Measurements from ENCODE around the gene IQCE.

IQCE gene

GRCh38 chr7:2637066-2637471 lies 78.3 kb downstream of the IQCE start:
- no peak for DNase-seq

DNA sequence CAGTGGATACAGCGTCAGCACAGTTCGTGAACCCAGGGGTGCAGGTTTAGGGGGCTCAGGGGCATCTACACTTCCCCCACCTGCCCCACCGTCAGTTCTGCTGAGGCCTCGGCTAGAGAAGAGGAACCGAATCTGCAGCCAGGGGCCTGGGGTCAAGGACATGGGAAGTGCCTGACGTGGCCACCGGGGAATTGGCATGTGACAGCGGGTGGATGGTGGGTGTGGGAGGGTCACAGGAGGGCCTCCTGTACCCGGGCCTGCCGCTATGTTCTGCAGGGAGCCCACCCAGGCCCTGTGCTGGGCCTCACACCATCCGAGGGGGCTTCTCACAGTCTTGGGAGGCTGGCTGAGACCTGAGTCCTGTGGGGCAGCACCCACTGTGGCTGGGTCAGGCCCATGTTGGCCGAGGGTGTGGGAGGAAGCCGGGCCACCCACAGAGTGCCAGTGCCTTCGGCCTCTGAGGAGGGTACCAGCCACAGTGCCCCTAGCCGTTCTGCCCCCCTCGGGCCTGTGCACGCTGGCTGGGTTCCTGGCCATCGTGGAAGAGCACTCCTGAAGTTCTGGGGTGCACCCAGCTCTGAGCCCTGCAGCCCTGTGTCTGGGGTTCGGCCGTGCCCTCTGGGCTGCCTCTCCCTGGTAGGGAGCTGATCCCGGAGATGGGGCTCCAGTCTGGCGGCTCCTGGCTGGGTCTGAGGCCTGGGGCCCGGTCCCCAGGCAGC lies 78.9 kb downstream of the IQCE start:
- DNase-seq: no peak

GRCh38 chr7:2638224-2638991 lies 79.6 kb downstream of the IQCE start:
- DNase-seq: no peak

GRCh38 chr7:2639181-2639681 lies 80.5 kb downstream of the IQCE start:
- DNase-seq: no peak

DNA sequence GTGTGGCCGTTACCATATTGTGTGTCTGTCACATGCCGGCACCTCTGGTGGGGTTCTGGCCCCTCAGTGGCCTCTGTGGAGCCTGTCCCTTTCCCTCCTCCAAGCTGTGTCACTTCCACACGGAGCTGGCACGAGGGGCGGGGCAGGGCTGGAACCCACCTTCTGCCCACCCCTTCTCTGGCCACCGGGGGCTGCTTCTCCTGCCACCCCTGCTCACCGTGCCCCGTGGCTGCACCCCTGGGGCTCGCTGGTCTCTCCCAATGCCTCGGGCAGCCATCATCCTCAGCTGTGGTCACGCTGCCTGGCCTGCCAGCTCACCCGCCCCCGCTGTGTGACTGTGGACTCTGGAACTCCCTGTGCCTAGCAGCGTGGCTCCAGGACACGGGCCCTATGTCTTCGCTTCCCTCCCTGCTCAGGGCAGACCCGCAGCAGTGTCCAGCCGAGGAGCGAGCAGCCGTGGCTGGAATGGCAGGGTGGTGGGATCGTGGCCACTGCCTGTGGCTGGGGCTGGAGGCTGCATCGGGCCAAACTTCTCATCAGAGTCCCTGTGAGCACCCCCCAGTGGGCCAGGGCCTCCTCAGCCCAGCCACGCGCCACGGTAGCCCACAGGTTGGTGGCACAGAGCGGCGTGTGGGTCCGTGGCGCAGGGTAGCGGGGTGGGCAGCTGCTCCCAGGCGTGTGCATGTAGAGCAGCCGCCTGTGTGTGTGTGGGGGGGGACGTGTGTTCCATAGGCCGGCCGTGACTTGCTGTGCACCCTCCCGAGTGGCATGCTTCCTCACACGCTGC lies 81.1 kb downstream of the IQCE start:
- DNase-seq: no peak

DNA sequence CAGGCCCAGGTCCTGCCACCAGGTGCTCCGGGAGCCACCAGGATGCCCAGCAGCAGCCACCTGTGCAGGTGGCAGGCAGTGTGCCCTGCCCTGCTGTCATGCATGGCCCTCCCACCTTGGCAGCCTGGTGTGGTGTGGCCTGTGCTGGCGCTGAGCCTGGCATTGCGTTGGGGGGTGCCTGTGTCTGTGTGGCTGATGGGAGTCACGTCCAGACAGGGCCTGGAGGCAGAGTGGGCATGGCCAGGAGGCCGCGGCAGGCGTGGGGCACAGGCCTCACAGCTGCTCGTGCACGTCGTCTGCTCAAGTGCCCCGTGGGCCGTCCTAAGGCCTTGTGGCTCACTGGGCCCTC lies 81.7 kb downstream of the IQCE start:
- no peak for DNase-seq

- no peak for DNase-seq
Measured at GRCh38 chr7:2640846-2641316, 82.1 kb downstream of the IQCE start.

- DNase-seq: no peak
Measured at GRCh38 chr7:2641406-2642393, 82.9 kb downstream of the IQCE start.

DNA sequence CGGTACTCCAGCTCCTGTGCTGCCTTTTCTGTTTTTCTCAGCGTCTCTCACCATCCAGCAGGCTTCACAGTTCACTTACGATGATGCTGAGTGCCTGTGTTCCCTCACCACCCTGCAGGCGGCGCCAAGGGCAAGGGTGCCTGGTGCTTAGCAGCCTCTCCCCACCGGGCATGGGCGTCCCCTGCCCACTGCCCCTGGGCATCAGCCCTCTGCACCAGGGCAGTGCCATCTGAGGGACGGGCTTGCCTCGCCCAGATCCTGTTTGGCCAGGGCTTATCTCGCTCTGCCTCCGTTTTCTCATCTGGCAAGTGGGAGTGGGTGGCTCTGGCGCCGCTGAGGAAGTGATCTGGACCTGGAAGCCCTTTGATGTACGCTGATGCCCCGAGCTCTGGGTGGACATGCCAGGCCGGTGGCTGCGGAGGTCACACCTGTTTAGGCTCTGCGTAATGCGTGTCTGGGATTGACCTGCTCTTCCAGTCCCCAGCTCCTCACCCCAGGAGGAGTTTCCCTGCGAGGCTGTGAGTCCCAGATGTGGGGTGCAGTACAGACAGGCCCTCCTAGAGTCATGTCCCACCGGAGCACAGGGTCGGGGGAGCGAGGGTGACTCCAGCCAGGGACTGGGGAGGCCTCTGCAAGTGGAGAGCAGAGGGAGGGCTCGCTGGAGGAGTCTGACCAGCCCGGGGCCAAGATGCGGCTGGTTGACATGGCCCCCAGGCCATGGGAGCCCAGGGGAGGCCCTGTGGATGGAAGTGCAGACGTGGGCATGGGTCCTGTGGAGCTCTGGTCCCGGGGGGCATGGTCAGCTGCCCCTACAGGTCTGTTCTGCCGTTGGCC lies 84.8 kb downstream of the IQCE start:
- DNase-seq: no peak

DNA sequence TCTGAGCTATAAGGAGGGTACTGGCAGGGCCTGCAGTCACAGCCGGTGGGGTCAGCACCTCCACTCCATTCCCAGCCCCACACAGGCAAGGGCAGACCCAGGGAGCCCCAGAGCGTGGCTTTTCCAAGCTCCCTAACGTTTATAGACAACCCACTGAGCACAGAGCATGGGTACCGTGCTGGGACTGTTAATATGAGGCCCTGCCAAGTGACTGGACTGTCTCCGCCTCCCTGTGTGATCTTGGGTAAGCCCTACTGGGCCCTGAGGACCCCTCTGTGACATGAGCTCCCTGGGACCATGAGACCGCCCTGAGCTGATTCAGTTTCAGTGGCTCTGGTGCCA lies 85.4 kb downstream of the IQCE start:
- DNase-seq: no peak

DNA sequence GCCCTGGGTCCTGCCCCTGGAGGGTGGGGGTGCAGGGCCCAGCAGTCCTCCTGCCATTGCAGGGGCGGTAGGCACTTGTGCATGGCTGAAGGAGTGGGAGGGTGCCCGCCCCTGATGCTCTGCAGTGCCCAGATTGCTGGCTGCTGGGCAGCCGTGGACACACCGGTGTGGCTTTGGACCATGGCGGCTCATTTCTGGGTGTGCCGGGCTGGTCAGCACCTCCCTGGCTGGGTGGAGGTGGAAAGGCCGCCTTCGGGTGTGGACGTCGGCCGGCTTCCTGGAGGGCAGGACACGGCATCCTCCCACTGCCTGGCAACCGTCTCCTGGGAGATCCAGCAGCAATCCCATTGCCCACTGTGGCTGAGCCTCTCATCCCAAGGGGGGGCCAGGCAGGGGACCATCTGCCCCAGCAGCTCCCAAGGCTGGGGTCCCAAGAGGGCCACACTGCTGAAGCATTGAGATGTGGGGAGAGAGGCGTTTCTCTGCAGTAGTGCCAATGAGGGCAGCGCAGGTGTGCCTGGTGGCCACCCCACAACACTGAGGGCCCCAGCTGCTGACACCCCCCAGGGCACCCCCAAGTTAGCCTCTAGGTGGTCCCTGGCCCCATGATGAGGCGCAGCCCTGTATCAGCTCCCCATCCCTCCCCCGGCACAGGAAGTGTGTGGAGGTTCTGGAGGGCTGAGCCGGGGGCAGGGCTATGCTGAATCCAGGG lies 85.9 kb downstream of the IQCE start:
- peak in 1 of 2 experiments; percentile 12 for DNase-seq

DNA sequence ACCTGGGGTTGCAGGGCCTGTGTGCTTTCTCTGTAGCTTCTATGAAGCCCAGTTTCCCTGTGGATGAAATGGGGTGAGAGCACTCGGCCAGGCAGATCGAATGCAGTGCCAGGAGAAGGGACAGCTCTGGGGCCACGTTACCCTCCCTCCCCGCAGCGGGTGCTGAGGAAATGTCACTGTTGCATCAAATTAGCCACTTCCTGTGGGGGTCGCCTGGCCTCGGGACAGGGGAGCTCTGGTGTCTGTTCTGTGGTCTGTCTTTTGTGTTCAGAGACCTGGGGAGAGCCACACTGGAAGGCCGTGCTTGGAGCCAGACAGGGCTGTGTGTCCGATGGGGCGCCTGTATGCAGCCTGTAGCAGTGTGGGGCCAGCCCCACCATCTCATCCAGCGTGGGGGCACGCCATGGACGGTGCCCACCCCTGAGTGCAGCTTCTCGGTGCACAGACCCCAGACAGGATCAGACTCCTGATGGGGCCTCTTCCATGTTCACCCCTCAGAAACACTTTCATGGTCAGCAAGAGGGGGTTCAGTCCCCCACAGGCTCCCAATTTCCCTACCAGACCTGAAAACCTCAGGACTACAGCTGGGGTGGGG lies 86.6 kb downstream of the IQCE start:
- DNase-seq: no peak

DNA sequence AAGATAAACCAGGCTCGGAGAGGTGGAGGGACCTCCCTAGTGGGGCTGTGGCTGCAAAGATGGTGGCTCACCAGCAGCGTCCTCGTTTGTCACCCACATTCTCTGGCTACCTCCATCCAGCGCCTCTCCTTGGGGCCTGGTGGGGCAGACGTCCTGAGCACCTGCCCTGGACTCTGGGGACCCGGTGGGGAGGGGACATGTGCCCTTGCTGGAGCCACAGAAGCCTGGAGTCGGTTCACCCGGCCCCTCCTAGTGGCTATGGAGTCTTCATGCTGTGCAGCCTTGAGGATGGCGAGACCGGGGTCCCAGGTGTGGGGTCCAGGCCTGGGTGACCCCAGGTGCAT lies 87.5 kb downstream of the IQCE start:
- DNase-seq: no peak

DNA sequence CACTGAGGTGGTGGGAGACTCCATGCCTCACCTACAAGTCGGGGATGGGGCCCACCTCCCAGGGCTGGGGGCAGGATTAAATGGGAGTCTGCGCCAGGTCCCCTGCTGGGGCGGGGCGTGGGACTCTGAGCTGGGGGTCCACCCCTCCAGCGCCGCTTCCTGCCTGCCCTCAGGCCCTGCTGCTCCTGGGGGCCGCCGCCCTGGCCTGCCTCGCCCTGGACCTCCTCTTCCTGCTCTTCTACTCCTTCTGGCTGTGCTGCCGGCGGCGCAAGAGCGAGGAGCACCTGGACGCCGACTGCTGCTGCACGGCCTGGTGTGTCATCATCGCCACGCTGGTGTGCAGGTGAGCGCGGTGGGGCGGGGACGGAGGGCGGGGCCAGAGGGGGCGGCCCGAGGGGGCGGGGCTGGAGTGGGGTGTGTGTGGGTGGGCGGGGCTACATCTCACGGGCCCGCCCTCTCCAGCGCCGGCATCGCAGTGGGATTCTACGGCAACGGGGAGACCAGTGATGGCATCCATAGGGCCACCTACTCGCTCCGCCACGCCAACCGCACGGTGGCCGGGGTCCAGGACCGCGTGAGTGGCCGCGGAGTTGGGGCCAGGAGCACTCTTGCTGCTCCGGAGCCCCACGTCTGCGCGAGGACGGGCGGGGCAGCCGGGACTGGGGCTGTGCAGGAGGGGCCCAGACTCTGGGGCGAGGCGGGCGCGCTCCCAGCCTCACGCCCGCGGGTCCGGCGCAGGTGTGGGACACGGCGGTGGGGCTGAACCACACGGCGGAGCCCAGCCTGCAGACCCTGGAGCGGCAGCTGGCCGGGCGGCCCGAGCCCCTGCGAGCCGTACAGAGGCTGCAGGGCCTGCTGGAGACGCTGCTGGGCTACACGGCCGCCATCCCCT lies 88.1 kb downstream of the IQCE start:
- no peak for DNase-seq

DNA sequence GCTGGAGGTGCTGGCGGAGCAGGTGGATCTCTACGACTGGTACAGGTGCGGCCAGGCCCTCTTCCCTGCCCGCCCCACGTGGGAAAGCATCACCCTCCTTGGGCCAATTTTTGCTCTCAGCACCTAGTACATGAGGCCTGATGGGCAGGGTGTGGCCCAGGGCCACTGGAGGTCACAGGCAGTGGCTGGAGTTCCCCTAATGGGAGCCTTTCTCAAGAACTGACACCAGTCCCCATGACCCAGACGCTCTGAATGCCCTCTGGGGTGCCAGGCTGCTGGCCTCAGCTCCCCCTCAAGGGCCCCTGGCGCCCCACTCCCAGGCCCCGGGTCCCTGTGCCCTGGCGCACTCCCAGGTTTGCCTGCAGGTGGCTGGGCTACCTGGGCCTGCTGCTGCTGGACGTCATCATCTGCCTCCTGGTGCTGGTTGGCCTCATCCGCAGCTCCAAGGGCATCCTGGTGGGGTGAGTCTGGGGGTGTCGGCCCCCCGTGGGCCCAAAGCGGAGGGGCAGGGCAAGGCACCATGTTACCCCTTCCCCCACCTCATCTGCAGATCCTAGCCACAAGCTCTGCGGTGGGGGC lies 88.9 kb downstream of the IQCE start:
- no peak for DNase-seq

DNA sequence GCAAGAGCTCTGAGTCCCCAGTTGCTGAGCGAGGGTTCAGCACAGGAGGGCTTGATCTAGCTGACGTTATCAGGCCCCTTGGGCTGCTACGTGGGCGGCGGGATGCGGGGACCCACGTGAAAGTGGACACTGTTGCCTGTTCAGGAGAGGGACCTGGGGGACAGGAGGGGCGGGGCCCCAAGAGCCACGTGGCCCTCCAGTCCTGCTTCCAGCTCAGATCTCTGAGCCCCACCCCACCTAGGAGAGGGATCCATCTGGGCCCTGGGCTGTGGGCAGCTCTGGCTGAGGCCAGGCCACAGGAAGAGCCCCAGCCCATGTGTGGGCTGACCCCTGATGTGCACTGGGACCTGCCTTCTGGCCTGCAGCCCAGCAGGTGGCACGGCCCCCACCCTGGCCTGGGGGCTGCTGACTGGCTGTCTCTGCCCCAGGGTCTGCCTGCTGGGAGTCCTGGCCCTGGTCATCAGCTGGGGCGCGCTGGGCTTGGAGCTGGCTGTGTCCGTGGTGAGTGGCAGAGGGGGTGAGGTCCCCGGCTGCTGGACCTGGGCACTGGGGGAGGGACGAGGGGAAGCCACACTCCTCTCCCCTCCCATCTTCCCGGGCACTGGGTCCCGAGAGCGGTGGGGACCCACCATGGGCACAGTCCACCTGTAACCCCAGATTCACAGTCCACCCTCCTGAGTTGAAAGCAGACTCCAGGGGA lies 90.5 kb downstream of the IQCE start:
- DNase-seq: no peak

DNA sequence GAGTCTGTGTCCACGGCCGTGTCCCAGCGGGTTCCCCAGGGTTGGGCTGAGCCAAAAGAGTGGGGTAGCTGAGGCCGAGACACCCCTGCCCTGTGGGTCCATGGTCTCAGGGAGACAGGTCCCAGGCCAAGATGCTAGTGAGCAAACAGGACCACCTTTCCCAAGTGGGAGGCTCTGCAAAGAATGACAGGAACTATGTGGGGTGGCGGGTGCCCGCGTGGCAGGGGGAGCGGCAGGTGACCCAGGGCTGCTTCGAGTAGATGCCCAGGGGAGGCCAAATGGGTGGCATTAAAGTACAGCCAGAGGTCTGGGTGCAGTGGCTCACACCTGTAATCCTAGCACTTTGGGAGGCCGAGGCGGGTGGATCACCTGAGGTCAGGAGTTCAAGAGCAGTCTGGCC lies 91.2 kb downstream of the IQCE start:
- no peak for DNase-seq

GRCh38 chr7:2650451-2650850 lies 91.7 kb downstream of the IQCE start:
- no peak for DNase-seq

All from NCI-H524 (cell line).